H1 (cell line): Measurements from ENCODE around the gene NT5C1B. TPM values are rescaled to one million over a fixed set of nuclear protein-coding genes. Genes with fewer than 3 reads are reported as not detected.

Source experiments
- CHD1 ChIP-seq: IDR thresholded peaks from 2 replicates; pipeline ENCODE4 v1.6.1; 2012; ENCODE audit warnings: low read depth, low read length, improper control_type of control experiment
- RAD21 ChIP-seq, 2 experiments: IDR thresholded peaks in 1 of 2; conservative IDR thresholded peaks in 1 of 2; 2 replicates each; pipeline ENCODE4 v1.6.1; 2011; ENCODE audit warnings: low read depth in 2 of 2, low read length in 2 of 2, improper control_type of control experiment in 1 of 2, inconsistent platforms in 1 of 2, mild to moderate bottlenecking in 1 of 2, moderate library complexity in 1 of 2
- polyA plus RNA-seq, 7 experiments: library from polyadenylated mRNA; depleted of rRNA in 3 of 7; stranded (reverse) in 5 of 7; unstranded in 2 of 7; fragments of >200 nt in 5 of 7; fragments of 200-250 nt in 2 of 7; gene quantifications; 1 replicate in 5 of 7; 2 replicates in 1 of 7; 4 replicates in 1 of 7; pipeline versions ENCODE4 v1.2.1 to v1.2.3, GENCODE V29; 2011 to 2013; ENCODE audit warnings: missing spikeins in 2 of 7, mixed read lengths in 2 of 7
- total RNA-seq: library from RNA; stranded (reverse); fragmentation: NEBNext Ultra II Directional; extraction: Animal tissue kit (Norgen Biotek cat#: 25700); gene quantifications from 2 replicates; pipeline ENCODE4 v1.2.1, GENCODE V29; 2021

Gene NT5C1B
- total and polyA plus RNA-seq, 2 of the 8 experiments (the other 6 are each of a cell fraction or from before 2014, with no cell fraction given): not detected

GRCh38 chr2:18614041-18614440, 24.7 kb upstream of the NT5C1B start (continued):
- no peak for TF ChIP-seq RAD21 (IDR thresholded peaks at IDR 0.05 in 1 of 2, conservative IDR thresholded peaks at IDR 0.05 in 1 of 2; ENCODE audit: low read depth in 2 of 2, low read length in 2 of 2)
- TF ChIP-seq CHD1: no peak
